TTC549 (cell line): ENCODE data around the gene NOC2L.
A peak's percentile ranks its signal among the peaks of the same experiment; 100 is the strongest.
"Not testable (repeated sequence)": the region's sequence is repeated elsewhere in the genome, so short reads cannot be mapped to it uniquely, and the experiment has no call there.

ENCODE experiments used
- FAIRE-seq: peaks from 2 replicates; lab custom pipeline; 2012; peaks lifted over from hg19 to GRCh38; lab: Jason Lieb, UNC

The NOC2L gene

GRCh38 chr1:961132-961669 is 2.1 kb upstream of the NOC2L start:
- FAIRE-seq, result no peak

- FAIRE-seq, result no peak
Measured at GRCh38 chr1:960363-961131, 1.5 kb upstream of the NOC2L start, which contains the start of gene KLHL17. Gene KLHL17, plus strand, starts transcription at chr1:960584. Its CDS starts 110 bp downstream, at chr1:960694.

GRCh38 chr1:959731-960362 is 791 bp upstream of the NOC2L start:
- FAIRE-seq, result no peak

GRCh38 chr1:956636-957035 is 2.4 kb downstream of the NOC2L start:
- no peak for FAIRE-seq

- no peak for FAIRE-seq
Measured at GRCh38 chr1:955474-955873, 3.6 kb downstream of the NOC2L start.

DNA sequence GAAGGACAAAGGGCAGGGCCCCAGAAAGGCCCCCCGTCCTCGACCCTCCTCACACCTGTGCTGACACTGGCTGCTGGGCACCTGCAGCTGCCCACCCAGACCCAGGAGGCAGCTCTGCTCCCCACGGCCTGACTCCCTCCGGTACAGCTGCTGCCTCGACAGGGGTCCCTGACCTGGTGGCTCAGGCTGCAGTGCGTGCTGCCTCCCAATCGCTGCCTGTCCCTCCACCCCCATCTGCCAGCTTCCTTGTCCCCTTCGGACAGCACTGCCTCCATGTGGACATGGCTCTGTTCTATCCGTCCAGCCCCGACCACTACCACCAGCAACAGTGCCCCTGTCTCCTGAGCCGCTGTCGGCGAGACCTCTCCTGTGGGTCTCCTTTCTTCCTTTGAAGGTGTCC is 4.1 kb downstream of the NOC2L start:
- FAIRE-seq, result no peak

DNA sequence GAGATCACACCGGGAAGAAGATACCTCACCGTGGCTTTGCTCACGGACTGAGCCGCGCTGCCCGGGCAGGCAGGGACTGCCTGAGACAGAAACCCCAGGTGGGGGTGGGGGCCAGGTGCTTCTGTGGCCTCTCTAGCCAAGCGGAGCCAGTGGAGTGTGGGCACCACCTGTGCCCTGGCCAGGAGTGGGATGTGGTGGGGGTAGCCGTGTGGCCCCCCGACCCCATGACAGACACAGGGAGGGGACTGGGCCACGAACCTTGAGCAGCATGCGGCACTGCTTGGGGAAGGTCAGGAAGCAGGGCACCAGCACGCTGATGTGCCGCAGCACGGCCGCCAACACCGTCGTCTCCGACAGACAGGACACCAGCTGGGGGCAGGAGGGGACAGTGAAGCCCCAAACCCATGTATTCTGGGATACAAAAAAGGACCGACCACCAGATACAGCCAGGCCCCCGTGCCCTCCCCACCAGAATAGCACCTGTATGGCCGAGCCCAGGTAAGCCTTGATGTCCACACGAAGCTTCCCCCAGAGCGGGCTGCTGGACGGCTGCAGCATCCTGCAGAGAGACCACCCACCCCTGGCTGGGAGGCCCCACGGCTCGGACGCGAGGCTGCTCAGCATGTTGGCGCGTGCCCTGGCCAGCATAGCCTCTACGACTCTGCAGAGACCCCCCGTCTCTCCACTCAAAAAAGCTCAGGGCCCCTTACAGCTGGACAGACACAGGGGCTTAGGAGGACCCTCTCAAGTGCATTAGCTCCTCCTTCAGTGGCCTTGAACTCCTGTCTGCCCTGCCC is 5.3 kb downstream of the NOC2L start:
- no peak for FAIRE-seq

- no peak for FAIRE-seq
Measured at GRCh38 chr1:952603-953002, 6.5 kb downstream of the NOC2L start.

DNA sequence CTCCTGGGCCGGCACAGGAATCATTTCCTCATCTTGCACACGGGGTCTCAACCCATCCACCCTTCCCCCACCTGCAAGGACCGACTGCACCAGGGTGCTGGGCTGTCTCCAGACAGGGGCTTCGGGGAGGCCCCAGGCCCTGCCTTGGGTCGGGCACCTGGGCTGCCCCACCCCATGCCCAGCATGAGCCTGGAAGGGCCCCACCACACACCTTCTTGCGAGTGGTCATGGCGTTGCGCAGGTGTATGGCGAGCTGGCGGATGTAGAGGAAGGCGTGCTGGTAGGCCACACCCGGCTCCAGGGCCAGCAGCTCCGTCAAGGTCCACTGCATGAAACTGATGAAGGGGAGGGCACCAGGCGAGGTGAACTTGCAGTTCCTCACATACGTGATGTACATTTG is 6.9 kb downstream of the NOC2L start:
- no peak for FAIRE-seq

DNA sequence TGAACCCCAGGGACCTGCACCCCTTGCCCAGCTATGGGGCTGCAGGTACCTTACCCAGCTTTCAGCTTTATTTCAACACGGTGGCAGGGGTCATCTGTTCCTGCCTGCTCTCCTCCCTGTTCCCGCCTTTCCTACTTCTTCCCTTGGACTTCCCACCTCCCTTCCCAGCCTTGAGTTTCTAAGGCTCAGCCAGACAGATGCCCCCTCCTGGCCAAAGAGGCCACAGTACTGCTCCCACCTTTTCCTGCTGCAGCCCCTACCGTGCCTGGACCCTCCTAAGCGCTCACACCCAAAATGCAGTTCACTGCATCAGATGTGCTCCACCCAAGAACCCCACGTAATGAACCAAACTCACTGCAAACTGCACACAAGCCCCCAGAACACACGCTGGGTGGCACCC is 7.7 kb downstream of the NOC2L start:
- no peak for FAIRE-seq

- FAIRE-seq, result no peak
Measured at GRCh38 chr1:950881-951280, 8.2 kb downstream of the NOC2L start.

DNA sequence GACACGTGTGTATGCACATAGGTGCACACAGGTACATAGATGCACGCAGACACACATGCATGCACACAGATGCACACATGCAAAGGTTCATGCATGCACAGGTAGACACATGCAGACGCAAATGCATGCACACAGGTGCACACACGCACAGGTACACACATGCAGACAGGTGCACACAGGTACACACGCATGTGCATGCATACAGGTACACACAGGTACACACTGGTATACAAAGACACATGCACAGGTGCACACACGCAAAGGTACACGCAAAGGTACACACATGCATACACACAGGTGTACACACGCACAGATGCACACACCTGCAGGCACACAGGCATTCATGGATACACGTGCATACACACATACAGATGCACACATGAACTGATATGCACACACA is 8.8 kb downstream of the NOC2L start:
- FAIRE-seq, result no peak

- no peak for FAIRE-seq
Measured at GRCh38 chr1:947958-948357, 11.1 kb downstream of the NOC2L start.

DNA sequence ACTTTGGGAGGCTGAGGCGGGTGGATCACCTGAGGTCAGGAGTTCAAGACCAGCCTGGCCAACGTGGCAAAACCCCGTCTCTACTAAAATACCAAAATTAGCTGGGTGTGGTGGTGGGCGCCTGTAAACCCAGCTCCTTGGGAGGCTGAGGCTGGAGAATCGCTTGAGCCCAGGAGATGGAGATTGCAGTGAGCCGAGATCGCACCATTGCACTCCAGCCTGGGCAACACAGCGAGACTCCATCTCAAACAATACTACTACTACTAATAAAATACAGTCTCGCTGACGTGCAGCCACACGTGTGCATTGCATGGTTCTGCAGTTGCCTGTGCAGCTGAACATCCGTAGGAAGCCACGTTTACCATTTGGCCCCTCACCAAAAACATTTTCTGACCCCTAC is 12.2 kb downstream of the NOC2L start:
- not testable (repeated sequence) for FAIRE-seq

DNA sequence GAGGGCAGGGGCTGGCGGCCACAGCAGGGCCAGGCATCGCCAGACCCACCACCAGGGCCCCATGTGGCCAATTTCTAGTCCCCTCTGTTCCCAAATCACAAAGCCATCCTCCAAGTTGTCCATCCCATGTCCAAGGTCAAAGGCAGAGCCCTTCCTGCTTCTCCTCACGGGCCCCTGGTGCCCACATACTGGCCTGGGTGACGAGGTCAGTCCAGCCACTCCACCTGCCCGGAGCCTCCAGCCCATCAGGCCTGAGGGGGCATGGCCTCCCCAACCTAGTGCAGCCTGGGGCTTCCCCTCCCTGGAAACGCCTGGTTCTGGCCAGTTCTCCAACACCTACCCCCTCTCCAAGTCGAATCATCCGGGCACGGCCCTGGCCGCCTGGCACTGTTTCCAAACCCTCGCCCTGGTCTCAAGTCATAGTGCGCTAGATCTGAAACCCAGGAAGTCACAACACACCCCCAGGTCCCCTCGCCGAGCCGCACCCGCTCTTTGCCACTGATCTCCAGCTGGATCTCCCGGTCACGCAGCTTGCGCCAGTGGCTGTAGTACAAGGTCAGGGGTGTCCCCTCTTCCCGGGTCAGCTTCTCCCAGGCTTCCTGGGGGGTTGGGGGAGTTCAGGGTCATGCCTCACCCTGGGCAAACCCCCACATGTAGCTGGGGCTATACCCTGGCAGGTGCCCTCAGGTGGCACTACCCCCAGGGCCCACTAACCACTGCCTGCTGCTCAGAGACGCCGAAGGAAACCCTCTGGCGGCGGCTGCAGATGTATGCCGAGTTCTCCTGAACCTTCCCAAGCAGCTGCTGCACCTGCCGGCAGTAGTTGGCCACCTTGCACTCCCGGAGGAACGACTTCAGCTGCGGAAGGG is 13.1 kb downstream of the NOC2L start:
- no peak for FAIRE-seq

- peak; percentile 85 for FAIRE-seq
Measured at GRCh38 chr1:944341-945325, 14.4 kb downstream of the NOC2L start.

- no peak for FAIRE-seq
Measured at GRCh38 chr1:943545-944340, 15.3 kb downstream of the NOC2L start.

DNA sequence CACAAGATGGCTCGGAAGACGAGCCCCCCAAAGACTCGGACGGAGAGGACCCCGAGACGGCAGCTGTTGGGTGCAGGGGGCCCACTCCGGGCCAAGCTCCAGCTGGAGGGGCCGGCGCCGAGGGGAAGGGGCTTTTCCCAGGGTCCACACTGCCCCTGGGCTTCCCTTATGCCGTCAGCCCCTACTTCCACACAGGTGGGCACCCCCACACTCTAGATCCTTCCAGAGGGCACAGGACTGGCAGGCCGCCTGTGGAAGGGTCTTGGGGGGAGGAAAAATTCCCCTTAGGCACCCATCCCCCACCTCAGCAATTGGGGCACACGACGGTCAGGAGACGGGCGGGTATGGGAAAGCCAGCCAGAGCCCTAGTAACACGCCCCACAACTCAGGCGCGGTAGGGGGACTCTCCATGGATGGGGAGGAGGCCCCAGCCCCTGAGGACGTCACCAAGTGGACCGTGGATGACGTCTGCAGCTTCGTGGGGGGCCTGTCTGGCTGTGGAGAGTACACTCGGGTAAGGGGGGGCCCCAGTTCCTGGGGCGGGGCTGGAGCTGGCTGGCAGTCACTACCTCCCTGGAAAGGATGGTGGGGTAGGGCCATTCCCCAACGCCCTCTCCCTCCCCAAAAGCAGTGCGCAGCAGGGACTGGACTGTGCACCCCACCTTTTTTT is 16.1 kb downstream of the NOC2L start:
- FAIRE-seq, result no peak

DNA sequence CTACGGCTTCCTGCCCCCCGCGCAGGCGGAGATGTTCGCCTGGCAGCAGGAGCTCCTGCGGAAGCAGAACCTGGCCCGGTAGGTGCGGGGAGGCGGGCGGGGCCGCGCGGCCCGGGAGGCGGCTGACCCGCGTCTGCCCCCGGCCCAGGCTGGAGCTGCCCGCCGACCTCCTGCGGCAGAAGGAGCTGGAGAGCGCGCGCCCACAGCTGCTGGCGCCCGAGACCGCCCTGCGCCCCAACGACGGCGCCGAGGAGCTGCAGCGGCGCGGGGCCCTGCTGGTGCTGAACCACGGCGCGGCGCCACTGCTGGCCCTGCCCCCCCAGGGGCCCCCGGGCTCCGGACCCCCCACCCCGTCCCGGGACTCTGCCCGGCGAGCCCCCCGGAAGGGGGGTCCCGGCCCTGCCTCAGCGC is 16.6 kb downstream of the NOC2L start:
- FAIRE-seq, result no peak
